HepG2 (cell line): Measurements from ENCODE around the gene LGALS9. TPM values are rescaled to one million over a fixed set of nuclear protein-coding genes. Genes with fewer than 3 reads are reported as not detected.

ENCODE experiments used
- ATAC-seq: fragments of 200-7000 bp; cut with Tn5 transposase; 3 replicates; pipeline ENCODE4 v1.9.1; 2020; ENCODE audit warnings: mild to moderate bottlenecking, moderate library complexity
- BruUV-seq: library from RNA; stranded (reverse); fragments of 400-500 nt; replicated peaks from 2 replicates; lab custom pipeline; 2021; lab: Mats Ljungman, UMichigan
- CTCF ChIA-PET: fragments of 300-600 bp; formaldehyde crosslinking; extraction: SDS; loops from one replicate; lab custom pipeline; 2021; ENCODE audit warnings: low total read pairs, inconsistent platforms, low intra/inter-chr PET ratio; lab: Yijun Ruan, JAX
- POLR2A ChIA-PET: fragments of 350-600 bp; sonication (Branson Sonifier 250); formaldehyde crosslinking; loops from one replicate; lab custom pipeline; 2020; ENCODE audit warnings: antibody characterized with exemption, inconsistent platforms; lab: Yijun Ruan, JAX
- DNase-seq: peaks from one replicate; pipeline ENCODE4 v3.0.0-alpha.2; 2015; ENCODE audit warnings: low spot score
- FAIRE-seq: peaks from 3 replicates; lab custom pipeline; 2011; peaks lifted over from hg19 to GRCh38; lab: Jason Lieb, UNC
- H2AFZ ChIP-seq: one replicate; pipeline ENCODE4 v1.6.1; 2011; ENCODE audit warnings: low read length, inconsistent platforms
- H3K27ac ChIP-seq: fragments of 300-600 bp; 3 replicates; pipeline ENCODE4 v1.8.0; 2011; ENCODE audit warnings: mixed run types, mild to moderate bottlenecking, mixed read lengths, low read length, inconsistent platforms; ENCODE audit not compliant: insufficient read depth; ENCODE audit errors: extremely low read length
- H3K27me3 ChIP-seq, 2 experiments: fragments of 200-600 bp in 1 of 2; 2 replicates in 1 of 2; 3 replicates in 1 of 2; pipeline versions ENCODE4 v1.6.0 to v1.8.0; 2011; ENCODE audit warnings: low read length in 2 of 2, mild to moderate bottlenecking in 2 of 2, moderate library complexity in 2 of 2, inconsistent platforms in 1 of 2; ENCODE audit not compliant: insufficient read depth in 2 of 2, control insufficient read depth in 1 of 2
- H3K36me3 ChIP-seq, 2 experiments: fragments of 200-600 bp in 1 of 2; replicated peaks in 1 of 2; 2 replicates in 1 of 2; 3 replicates in 1 of 2; pipeline versions ENCODE4 v1.5.1 to v1.8.0; 2011; ENCODE audit warnings: low read length in 2 of 2, inconsistent platforms in 1 of 2; ENCODE audit not compliant: insufficient read depth in 2 of 2, control insufficient read depth in 1 of 2
- H3K4me1 ChIP-seq: 2 replicates; pipeline ENCODE4 v1.5.1; 2012; ENCODE audit warnings: low read length, inconsistent platforms; ENCODE audit not compliant: insufficient read depth
- H3K4me2 ChIP-seq: 2 replicates; pipeline ENCODE4 v1.6.0; 2011; ENCODE audit warnings: low read depth, low read length, inconsistent platforms
- H3K4me3 ChIP-seq, 3 experiments: fragments of 200-600 bp in 1 of 3; sonication (generic), shearing (Covaris generic) in 1 of 3; replicated peaks in 1 of 3; 2 replicates each; pipeline ENCODE4 v1.5.1; 2011 to 2016; ENCODE audit warnings: low read length in 3 of 3, inconsistent platforms in 2 of 3, low read depth in 2 of 3, mild to moderate bottlenecking in 2 of 3, control low read depth in 1 of 3, mixed read lengths in 1 of 3; ENCODE audit not compliant: insufficient read depth in 1 of 3
- H3K79me2 ChIP-seq: one replicate; pipeline ENCODE4 v1.6.1; 2011; ENCODE audit warnings: low read length, inconsistent platforms; ENCODE audit not compliant: insufficient read depth
- H3K9ac ChIP-seq: 2 replicates; pipeline ENCODE4 v1.6.0; 2011; ENCODE audit warnings: mild to moderate bottlenecking, low read depth, low read length, inconsistent platforms; ENCODE audit not compliant: insufficient read depth
- H3K9me3 ChIP-seq: 2 replicates; pipeline ENCODE4 v1.5.1; 2012; ENCODE audit warnings: mild to moderate bottlenecking, low read length
- H4K20me1 ChIP-seq: 2 replicates; pipeline ENCODE4 v1.6.0; 2011; ENCODE audit warnings: inconsistent platforms, mild to moderate bottlenecking, low read length, moderate library complexity; ENCODE audit not compliant: insufficient read depth
- ARID5B ChIP-seq: IDR thresholded peaks from 2 replicates; pipeline ENCODE4 v1.4.0; 2020; ENCODE audit warnings: mild to moderate bottlenecking, missing genetic modification reagents
- HNF4A ChIP-seq: sonication (generic); formaldehyde crosslinking; IDR thresholded peaks from 2 replicates; pipeline ENCODE4 v1.4.0; 2020; ENCODE audit warnings: missing genetic modification reagents
- NFE2L2 ChIP-seq: fragments of 150-350 bp; IDR thresholded peaks from 2 replicates; pipeline ENCODE4 v1.6.1; 2014; ENCODE audit warnings: low read length
- NFYC ChIP-seq: IDR thresholded peaks from 2 replicates; pipeline ENCODE4 v1.6.1; 2016; ENCODE audit warnings: missing genetic modification reagents, missing compliant biosample characterization
- NR2F1 ChIP-seq, 2 experiments: fragments of 450-650 bp in 1 of 2; formaldehyde crosslinking in 1 of 2; IDR thresholded peaks; 2 replicates each; pipeline versions ENCODE4 v1.5.0 to v1.6.1; 2016 to 2020; ENCODE audit warnings: mild to moderate bottlenecking in 1 of 2, missing compliant biosample characterization in 1 of 2, missing genetic modification reagents in 1 of 2, moderate library complexity in 1 of 2
- RARA ChIP-seq: IDR thresholded peaks from 2 replicates; pipeline ENCODE4 v1.6.1; 2016; ENCODE audit warnings: missing genetic modification reagents, missing compliant biosample characterization
- ZNF136 ChIP-seq: sonication (generic); formaldehyde crosslinking; IDR thresholded peaks from 2 replicates; pipeline ENCODE4 v1.8.1; 2022; ENCODE audit warnings: low read depth, mild to moderate bottlenecking, moderate library complexity, missing genetic modification reagents
- ZNF263 ChIP-seq: sonication (generic); formaldehyde crosslinking; IDR thresholded peaks from 2 replicates; pipeline ENCODE4 v1.4.0; 2020; ENCODE audit warnings: missing genetic modification reagents
- ZNF644 ChIP-seq: IDR thresholded peaks from 2 replicates; pipeline ENCODE4 v1.6.1; 2016; ENCODE audit warnings: low read depth
- ZNF687 ChIP-seq: sonication (generic); formaldehyde crosslinking; IDR thresholded peaks from 2 replicates; pipeline ENCODE4 v1.5.1; 2020; ENCODE audit warnings: mild to moderate bottlenecking, missing genetic modification reagents, moderate library complexity
- WGBS: methylation state at CpG from one replicate; pipeline ENCODE4 v1.1.6; 2017; ENCODE audit warnings: low lambda C conversion rate; 5-methylcytosine and 5-hydroxymethylcytosine counted together
- in situ Hi-C: cut with HindIII; loops from 2 replicates; pipeline ENCODE4 v1.10.0; 2017; ENCODE audit warnings: low pct_unique_long_range_greater_than_20kb; ENCODE audit not compliant: extremely low pct_ligation_motif_present
- intact Hi-C: fragments of 100-400 bp; cut with micrococcal nuclease; formaldehyde crosslinking; loops from one replicate; pipeline ENCODE4 v1.10.0; 2022; ENCODE audit not compliant: unreplicated experiment
- polyA plus RNA-seq, 8 experiments: library from polyadenylated mRNA; depleted of rRNA in 3 of 8; stranded (reverse) in 7 of 8; unstranded in 1 of 8; fragments of >200 nt; fragmentation: Illumina TruSeq in 4 of 8; extraction: Trizol in 4 of 8; gene quantifications; 2 replicates each; pipeline versions ENCODE4 v1.2.1 to v1.2.3, GENCODE V29; 2011 to 2016; ENCODE audit warnings: low read depth in 4 of 8, missing spikeins in 1 of 8, mixed read lengths in 1 of 8; ENCODE audit not compliant: insufficient read depth in 1 of 8
- total RNA-seq, 5 experiments: library from RNA; depleted of rRNA; stranded (reverse); fragments of >200 nt; fragmentation: Illumina TruSeq; extraction: Trizol; gene quantifications; 2 replicates each; pipeline ENCODE4 v1.2.3, GENCODE V29; 2016; ENCODE audit warnings: low read depth in 1 of 5
- TF ChIP-seq, protein P1 (sequence below): sonication (generic); formaldehyde crosslinking; IDR thresholded peaks from 2 replicates; pipeline ENCODE4 v1.5.0; 2020; ENCODE audit warnings: mild to moderate bottlenecking, missing genetic modification reagents
- TF ChIP-seq, protein P2 (sequence below): sonication (generic); formaldehyde crosslinking; IDR thresholded peaks from 2 replicates; pipeline ENCODE4 v1.4.0; 2020; ENCODE audit warnings: missing genetic modification reagents

LGALS9 gene
- total and polyA plus RNA-seq, 2 of the 13 experiments (the other 11 are each of a cell fraction or from before 2014, with no cell fraction given), result 0.40 to 1.4 TPM

- no peaks in the 10 kb centered on the region for H4K20me1 ChIP-seq
- BruUV-seq, result no TSS peak
- H2AFZ ChIP-seq, result no peak overlapping the region
- no peak overlapping the region for H3K27ac ChIP-seq
- ChIA-PET CTCF (no interaction called here), POLR2A (no interaction called here)
- intact Hi-C loops (no loop called here), in situ Hi-C loops (no loop called here)
- no peaks in the 10 kb centered on the region; a peak in 1 of 5 replicates for H3K27me3 ChIP-seq
- 29% methylated on average over 7 of the region's 13 CpGs for WGBS
- DNase-seq (no peak), FAIRE-seq (no peak), ATAC-seq (peak; percentile 45; the same call in 2 of the 3 replicates)
- H3K4me3 ChIP-seq, result peak overlapping the region in 1 of 3 experiments; percentile 6; a peak in 1 of 6 replicates
- no peaks in the 10 kb centered on the region for H3K36me3 ChIP-seq
- peaks cover 15% of the 10 kb centered on the region for H3K4me1 ChIP-seq
- H3K9me3 ChIP-seq, result no peaks in the 10 kb centered on the region
- no peak overlapping the region for H3K9ac ChIP-seq
- no peaks in the 10 kb centered on the region for H3K79me2 ChIP-seq
- H3K4me2 ChIP-seq, result peak overlapping the region; percentile 33; the same call in 1 of the 2 replicates
- TF ChIP-seq NFE2L2 (no peak), HNF4A (CRISPR knock-in tag) (0 out of 2 replicates have a peak, but pooled peaks have one; percentile 9), ZNF263 (CRISPR knock-in tag) (peak; percentile 91), RARA (CRISPR knock-in tag) (0 out of 2 replicates have a peak, but pooled peaks have one; percentile 22), ZNF644 (CRISPR knock-in tag) (no peak), ZNF136 (CRISPR knock-in tag) (no peak), ARID5B (CRISPR knock-in tag) (0 out of 2 replicates have a peak, but pooled peaks have one; percentile 18), NR2F1 (CRISPR knock-in tag; IDR thresholded peaks at IDR 0.05) (no peak), NFYC (CRISPR knock-in tag) (no peak), ZNF687 (CRISPR knock-in tag) (peak; percentile 59)
- TF ChIP-seq, protein P1, sequence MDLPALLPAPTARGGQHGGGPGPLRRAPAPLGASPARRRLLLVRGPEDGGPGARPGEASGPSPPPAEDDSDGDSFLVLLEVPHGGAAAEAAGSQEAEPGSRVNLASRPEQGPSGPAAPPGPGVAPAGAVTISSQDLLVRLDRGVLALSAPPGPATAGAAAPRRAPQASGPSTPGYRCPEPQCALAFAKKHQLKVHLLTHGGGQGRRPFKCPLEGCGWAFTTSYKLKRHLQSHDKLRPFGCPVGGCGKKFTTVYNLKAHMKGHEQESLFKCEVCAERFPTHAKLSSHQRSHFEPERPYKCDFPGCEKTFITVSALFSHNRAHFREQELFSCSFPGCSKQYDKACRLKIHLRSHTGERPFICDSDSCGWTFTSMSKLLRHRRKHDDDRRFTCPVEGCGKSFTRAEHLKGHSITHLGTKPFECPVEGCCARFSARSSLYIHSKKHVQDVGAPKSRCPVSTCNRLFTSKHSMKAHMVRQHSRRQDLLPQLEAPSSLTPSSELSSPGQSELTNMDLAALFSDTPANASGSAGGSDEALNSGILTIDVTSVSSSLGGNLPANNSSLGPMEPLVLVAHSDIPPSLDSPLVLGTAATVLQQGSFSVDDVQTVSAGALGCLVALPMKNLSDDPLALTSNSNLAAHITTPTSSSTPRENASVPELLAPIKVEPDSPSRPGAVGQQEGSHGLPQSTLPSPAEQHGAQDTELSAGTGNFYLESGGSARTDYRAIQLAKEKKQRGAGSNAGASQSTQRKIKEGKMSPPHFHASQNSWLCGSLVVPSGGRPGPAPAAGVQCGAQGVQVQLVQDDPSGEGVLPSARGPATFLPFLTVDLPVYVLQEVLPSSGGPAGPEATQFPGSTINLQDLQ (CRISPR knock-in tag), result no peak
- TF ChIP-seq, protein P2, sequence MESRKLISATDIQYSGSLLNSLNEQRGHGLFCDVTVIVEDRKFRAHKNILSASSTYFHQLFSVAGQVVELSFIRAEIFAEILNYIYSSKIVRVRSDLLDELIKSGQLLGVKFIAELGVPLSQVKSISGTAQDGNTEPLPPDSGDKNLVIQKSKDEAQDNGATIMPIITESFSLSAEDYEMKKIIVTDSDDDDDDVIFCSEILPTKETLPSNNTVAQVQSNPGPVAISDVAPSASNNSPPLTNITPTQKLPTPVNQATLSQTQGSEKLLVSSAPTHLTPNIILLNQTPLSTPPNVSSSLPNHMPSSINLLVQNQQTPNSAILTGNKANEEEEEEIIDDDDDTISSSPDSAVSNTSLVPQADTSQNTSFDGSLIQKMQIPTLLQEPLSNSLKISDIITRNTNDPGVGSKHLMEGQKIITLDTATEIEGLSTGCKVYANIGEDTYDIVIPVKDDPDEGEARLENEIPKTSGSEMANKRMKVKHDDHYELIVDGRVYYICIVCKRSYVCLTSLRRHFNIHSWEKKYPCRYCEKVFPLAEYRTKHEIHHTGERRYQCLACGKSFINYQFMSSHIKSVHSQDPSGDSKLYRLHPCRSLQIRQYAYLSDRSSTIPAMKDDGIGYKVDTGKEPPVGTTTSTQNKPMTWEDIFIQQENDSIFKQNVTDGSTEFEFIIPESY (CRISPR knock-in tag), result peak; percentile 64
Measured at GRCh38 chr17:27646232-27646631, 15.2 kb downstream of the LGALS9 start.
